Loucy (cell line): ENCODE results near the gene SPATA32.

Experiments used
- EZH2phosphoT487 ChIP-seq: fragments of 200-600 bp; IDR thresholded peaks from 2 replicates; pipeline ENCODE4 v1.6.1; 2018; ENCODE audit warnings: antibody characterized with exemption, mild to moderate bottlenecking, moderate library complexity, borderline replicate concordance
- TF ChIP-seq, protein P1 (sequence below): fragments of 200-600 bp; sonication (generic); conservative IDR thresholded peaks from 2 replicates; pipeline ENCODE4 v1.5.1; 2014; ENCODE audit warnings: mild to moderate bottlenecking, antibody characterized with exemption, low read length

GRCh38 chr17:45265821-45266220 is 3.9 kb upstream of the SPATA32 start:
- TF ChIP-seq, protein P1, sequence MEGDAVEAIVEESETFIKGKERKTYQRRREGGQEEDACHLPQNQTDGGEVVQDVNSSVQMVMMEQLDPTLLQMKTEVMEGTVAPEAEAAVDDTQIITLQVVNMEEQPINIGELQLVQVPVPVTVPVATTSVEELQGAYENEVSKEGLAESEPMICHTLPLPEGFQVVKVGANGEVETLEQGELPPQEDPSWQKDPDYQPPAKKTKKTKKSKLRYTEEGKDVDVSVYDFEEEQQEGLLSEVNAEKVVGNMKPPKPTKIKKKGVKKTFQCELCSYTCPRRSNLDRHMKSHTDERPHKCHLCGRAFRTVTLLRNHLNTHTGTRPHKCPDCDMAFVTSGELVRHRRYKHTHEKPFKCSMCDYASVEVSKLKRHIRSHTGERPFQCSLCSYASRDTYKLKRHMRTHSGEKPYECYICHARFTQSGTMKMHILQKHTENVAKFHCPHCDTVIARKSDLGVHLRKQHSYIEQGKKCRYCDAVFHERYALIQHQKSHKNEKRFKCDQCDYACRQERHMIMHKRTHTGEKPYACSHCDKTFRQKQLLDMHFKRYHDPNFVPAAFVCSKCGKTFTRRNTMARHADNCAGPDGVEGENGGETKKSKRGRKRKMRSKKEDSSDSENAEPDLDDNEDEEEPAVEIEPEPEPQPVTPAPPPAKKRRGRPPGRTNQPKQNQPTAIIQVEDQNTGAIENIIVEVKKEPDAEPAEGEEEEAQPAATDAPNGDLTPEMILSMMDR: no peak
- no peak for TF ChIP-seq EZH2phosphoT487
